Gastrocnemius medialis (tissue), 4 donors: ENCODE results near the gene PROCA1.

Source experiments
- CTCF ChIP-seq, 5 experiments: fragments of 450-650 bp in 3 of 5; fragments of 200-600 bp in 2 of 5; sonication (generic) in 2 of 5; IDR thresholded peaks in 4 of 5; conservative IDR thresholded peaks in 1 of 5; 1 replicate in 4 of 5; 2 replicates in 1 of 5; pipeline ENCODE4 v1.5.1; 2016 to 2019; ENCODE audit warnings: antibody characterized with exemption in 5 of 5, mild to moderate bottlenecking in 3 of 5, moderate library complexity in 3 of 5
- POLR2A ChIP-seq, 2 donors: fragments of 450-650 bp; IDR thresholded peaks; one replicate each; pipeline ENCODE4 v1.6.1; 2017; ENCODE audit warnings: antibody characterized with exemption in 2 of 2, mild to moderate bottlenecking in 2 of 2, moderate library complexity in 2 of 2

GRCh38 chr17:28661635-28662526, 49.8 kb downstream of the PROCA1 start, which contains the start of the genes SDF2 and SUPT6H:
- TF ChIP-seq CTCF (IDR thresholded peaks at IDR 0.05 in 4 of 5, conservative IDR thresholded peaks at IDR 0.05 in 1 of 5) (no peak), POLR2A (IDR thresholded peaks at IDR 0.05) (peak; percentile 92 to 97)
